ENCODE measurements around the gene PRKD1. TPM values are rescaled to one million over a fixed set of nuclear protein-coding genes. Genes with fewer than 3 reads are reported as not detected.
A peak's percentile ranks its signal among the peaks of the same experiment; 100 is the strongest.
"Not testable (repeated sequence)": the region's sequence is repeated elsewhere in the genome, so short reads cannot be mapped to it uniquely, and the experiment has no call there.

The PRKD1 gene
- total RNA-seq, 1 experiment from 2014 or later: not detected

DNA sequence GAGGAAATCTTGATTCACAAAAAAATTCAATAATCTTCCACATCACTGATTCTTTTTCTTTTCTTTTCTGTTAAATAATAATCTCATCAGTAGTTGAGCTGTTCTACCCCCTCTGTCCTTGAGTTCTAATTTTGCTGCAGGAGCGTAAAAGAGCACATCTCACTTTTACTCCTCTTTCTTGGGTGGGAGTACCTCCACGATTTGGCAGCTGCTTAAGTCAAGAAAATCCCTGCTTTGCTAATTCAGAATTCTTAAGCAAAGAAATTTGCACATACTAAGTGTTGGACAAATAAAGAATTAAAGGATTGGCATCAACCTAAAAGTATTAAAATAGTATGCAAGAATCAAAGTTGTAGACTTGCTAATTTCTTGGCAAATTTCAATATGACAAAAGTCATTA lies 128.8 kb downstream of the PRKD1 start:
- no peak for DNase-seq
- no peak overlapping the region for H2AFZ ChIP-seq (ENCODE audit: low read length)

DNA sequence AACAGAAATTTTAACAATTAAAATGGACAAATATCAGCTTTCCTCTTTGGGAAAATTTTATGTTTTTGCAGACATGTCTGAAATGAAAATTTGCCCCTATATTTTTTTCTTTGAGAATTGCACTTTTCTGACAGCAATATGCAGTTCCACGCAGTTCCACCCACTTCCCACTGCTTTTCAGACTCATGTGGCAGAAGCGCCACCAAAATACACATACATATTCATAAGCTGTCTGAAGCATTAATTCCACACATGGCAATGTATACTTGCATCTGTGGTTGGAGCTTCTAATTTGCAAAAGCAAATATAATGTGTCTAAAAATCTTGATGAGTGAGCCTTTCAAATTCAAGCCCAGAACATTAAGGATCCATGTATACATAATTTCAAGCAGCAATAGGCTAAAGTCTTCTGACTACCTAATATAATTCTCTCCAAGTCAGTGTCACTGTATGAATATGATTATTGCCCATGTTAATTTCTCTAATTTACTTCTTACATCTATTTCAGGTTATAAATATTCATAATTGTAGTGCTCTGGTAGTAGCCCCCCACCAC lies 129.5 kb downstream of the PRKD1 start:
- no peak for DNase-seq
- Histone ChIP-seq H4K20me1 (ENCODE audit: insufficient read depth, low read depth, low read length) (no peaks in the 10 kb centered on the region), H3K27me3 (ENCODE audit: low read length) (no peaks in the 10 kb centered on the region), H3K9ac (ENCODE audit: low read length) (no peak overlapping the region), H3K9me2 (replicated peaks; ENCODE audit: insufficient read depth, low read length) (no peaks in the 10 kb centered on the region), H3K9me3 (ENCODE audit: low read length) (peaks cover 66% of the 10 kb centered on the region), H3K4me1 (ENCODE audit: low read length) (no peaks in the 10 kb centered on the region), H2AFZ (ENCODE audit: low read length) (no peak overlapping the region), H3K36me3 (ENCODE audit: insufficient read depth, low read length) (no peaks in the 10 kb centered on the region), H3K4me2 (ENCODE audit: low read depth, low read length, poor library complexity, severe bottlenecking) (no peak overlapping the region), H3K27ac (ENCODE audit: low read length) (no peak overlapping the region), H3K79me2 (ENCODE audit: low read length) (no peaks in the 10 kb centered on the region), H3K4me3 (ENCODE audit: low read length) (no peak overlapping the region)

More for the DNA sequence above, 128.8 kb downstream of the PRKD1 start:
- no peaks in the 10 kb centered on the region for H3K4me1 ChIP-seq (ENCODE audit: low read length)
- no peaks in the 10 kb centered on the region for H3K9me2 ChIP-seq (replicated peaks; ENCODE audit: insufficient read depth, low read length)
- no peaks in the 10 kb centered on the region for H3K79me2 ChIP-seq (ENCODE audit: low read length)
- peaks cover 66% of the 10 kb centered on the region for H3K9me3 ChIP-seq (ENCODE audit: low read length)
- H3K27me3 ChIP-seq (ENCODE audit: low read length): no peaks in the 10 kb centered on the region
- no peak overlapping the region for H3K4me3 ChIP-seq (ENCODE audit: low read length)
- no peak overlapping the region for H3K27ac ChIP-seq (ENCODE audit: low read length)
- H4K20me1 ChIP-seq (ENCODE audit: insufficient read depth, low read depth, low read length): no peaks in the 10 kb centered on the region
- H3K4me2 ChIP-seq (ENCODE audit: low read depth, low read length, poor library complexity, severe bottlenecking): no peak overlapping the region
- no peak overlapping the region for H3K9ac ChIP-seq (ENCODE audit: low read length)
- H3K36me3 ChIP-seq (ENCODE audit: insufficient read depth, low read length): no peaks in the 10 kb centered on the region

DNA sequence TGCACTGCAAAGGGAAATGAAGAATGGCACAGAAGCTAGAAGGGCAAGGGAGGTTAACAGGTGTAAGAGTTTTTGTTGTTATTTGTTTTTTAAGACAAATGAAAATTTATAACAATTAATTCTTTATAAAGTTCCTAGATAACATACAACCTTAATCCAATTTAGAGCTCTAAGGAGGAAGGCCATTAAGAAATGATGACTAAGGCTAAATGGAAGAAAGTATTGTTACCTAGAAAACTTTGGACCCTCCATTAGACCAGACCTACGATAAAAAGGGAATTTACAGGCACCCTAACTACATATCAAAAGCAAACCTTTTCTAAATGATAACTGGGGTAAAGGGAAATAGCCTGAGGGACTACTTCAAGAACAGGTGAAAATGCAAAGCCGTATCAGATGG lies 130.8 kb downstream of the PRKD1 start:
- Histone ChIP-seq H3K4me2 (ENCODE audit: low read depth, low read length, poor library complexity, severe bottlenecking) (no peak overlapping the region), H3K4me3 (ENCODE audit: low read length) (no peak overlapping the region), H3K36me3 (ENCODE audit: insufficient read depth, low read length) (no peaks in the 10 kb centered on the region), H3K27me3 (ENCODE audit: low read length) (no peaks in the 10 kb centered on the region), H3K79me2 (ENCODE audit: low read length) (no peaks in the 10 kb centered on the region), H3K9ac (ENCODE audit: low read length) (no peak overlapping the region), H3K9me3 (ENCODE audit: low read length) (peaks cover 70% of the 10 kb centered on the region), H2AFZ (ENCODE audit: low read length) (no peak overlapping the region), H3K4me1 (ENCODE audit: low read length) (no peaks in the 10 kb centered on the region), H3K9me2 (replicated peaks; ENCODE audit: insufficient read depth, low read length) (no peaks in the 10 kb centered on the region), H3K27ac (ENCODE audit: low read length) (no peak overlapping the region), H4K20me1 (ENCODE audit: insufficient read depth, low read depth, low read length) (no peaks in the 10 kb centered on the region)
- no peak for DNase-seq

DNA sequence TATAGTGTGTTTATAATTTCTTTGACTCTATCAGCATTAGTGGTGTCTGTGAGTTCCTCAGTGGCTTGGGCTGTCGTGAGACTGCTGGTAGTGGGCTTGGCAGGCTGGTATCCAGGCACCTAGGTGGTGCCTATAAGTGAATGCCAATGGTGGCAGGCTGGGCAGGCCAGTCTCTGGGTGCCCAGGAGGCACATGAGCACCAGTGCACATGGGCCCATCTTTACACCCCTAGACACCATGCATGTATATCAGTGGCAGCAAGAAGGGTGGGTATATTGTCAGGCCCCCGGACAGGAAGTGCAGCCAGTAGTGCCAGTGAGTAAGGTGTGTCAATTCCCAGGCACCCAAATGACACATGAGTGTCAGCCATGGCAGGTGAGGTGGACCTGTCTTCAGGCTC lies 138.2 kb downstream of the PRKD1 start:
- peak; percentile 34 for DNase-seq
- H3K9ac ChIP-seq (ENCODE audit: low read length): no peak overlapping the region
- H4K20me1 ChIP-seq (ENCODE audit: insufficient read depth, low read depth, low read length): no peaks in the 10 kb centered on the region
- no peaks in the 10 kb centered on the region for H3K79me2 ChIP-seq (ENCODE audit: low read length)
- peaks cover 71% of the 10 kb centered on the region for H3K9me3 ChIP-seq (ENCODE audit: low read length)
- H3K4me2 ChIP-seq (ENCODE audit: low read depth, low read length, poor library complexity, severe bottlenecking): no peak overlapping the region
- no peaks in the 10 kb centered on the region for H3K36me3 ChIP-seq (ENCODE audit: insufficient read depth, low read length)
- no peak overlapping the region for H2AFZ ChIP-seq (ENCODE audit: low read length)
- no peaks in the 10 kb centered on the region for H3K9me2 ChIP-seq (replicated peaks; ENCODE audit: insufficient read depth, low read length)
- no peaks in the 10 kb centered on the region for H3K27me3 ChIP-seq (ENCODE audit: low read length)
- H3K4me3 ChIP-seq (ENCODE audit: low read length): no peak overlapping the region; the same call in 1 of the 2 replicates
- no peak overlapping the region for H3K27ac ChIP-seq (ENCODE audit: low read length)
- H3K4me1 ChIP-seq (ENCODE audit: low read length): no peaks in the 10 kb centered on the region

DNA sequence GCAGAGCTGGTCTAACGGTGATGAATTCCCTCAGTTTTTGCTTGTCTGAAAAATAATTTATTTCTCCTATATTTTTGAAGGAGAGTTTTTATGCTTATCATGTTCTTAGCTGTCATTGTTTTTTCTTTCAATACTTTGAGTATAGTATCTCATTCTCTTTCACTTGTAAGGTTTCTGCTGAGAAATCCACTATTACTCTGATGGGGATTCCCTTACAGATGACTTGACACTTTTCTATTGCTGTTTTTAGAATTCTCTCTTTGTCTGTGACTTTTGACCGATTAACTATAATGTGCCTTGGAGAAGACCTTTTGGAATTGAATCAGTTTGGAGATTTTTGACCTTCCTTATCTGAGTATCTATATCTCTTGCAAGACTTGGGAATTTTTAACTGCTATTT lies 139.6 kb downstream of the PRKD1 start:
- Histone ChIP-seq H3K4me1 (ENCODE audit: low read length) (no peaks in the 10 kb centered on the region), H2AFZ (ENCODE audit: low read length) (no peak overlapping the region), H3K4me2 (ENCODE audit: low read depth, low read length, poor library complexity, severe bottlenecking) (no peak overlapping the region)

DNA sequence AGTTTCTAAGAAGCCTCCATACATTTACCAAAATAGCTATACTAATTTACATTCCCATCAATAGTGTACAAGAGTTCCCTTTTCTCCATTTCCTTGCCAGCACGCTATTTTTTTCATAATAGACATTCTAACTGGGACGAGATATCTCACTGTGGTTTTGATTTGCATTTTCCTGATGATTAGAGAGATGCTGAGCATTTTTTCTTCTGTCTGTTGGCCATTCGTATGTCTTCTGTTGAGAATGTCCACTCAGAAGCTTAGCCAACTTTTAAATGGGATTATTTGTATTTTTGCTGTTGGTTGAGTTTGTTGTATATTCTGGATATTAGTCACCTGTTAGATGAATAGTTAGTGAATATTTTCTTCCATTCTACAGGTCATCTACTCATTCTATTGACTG lies 144.1 kb downstream of the PRKD1 start:
- Histone ChIP-seq H2AFZ (ENCODE audit: low read length) (no peak overlapping the region), H3K79me2 (ENCODE audit: low read length) (no peaks in the 10 kb centered on the region), H3K4me1 (ENCODE audit: low read length) (no peaks in the 10 kb centered on the region), H3K4me3 (ENCODE audit: low read length) (no peak overlapping the region), H4K20me1 (ENCODE audit: insufficient read depth, low read depth, low read length) (no peaks in the 10 kb centered on the region), H3K36me3 (ENCODE audit: insufficient read depth, low read length) (no peaks in the 10 kb centered on the region), H3K9me2 (replicated peaks; ENCODE audit: insufficient read depth, low read length) (no peaks in the 10 kb centered on the region), H3K4me2 (ENCODE audit: low read depth, low read length, poor library complexity, severe bottlenecking) (no peak overlapping the region), H3K27ac (ENCODE audit: low read length) (no peak overlapping the region), H3K9me3 (ENCODE audit: low read length) (peaks cover 46% of the 10 kb centered on the region), H3K27me3 (ENCODE audit: low read length) (no peaks in the 10 kb centered on the region), H3K9ac (ENCODE audit: low read length) (no peak overlapping the region)
- DNase-seq: peak; percentile 16

More for the DNA sequence above, 139.6 kb downstream of the PRKD1 start:
- no peak overlapping the region for H3K9ac ChIP-seq (ENCODE audit: low read length)
- H3K27me3 ChIP-seq (ENCODE audit: low read length): no peaks in the 10 kb centered on the region
- DNase-seq: peak; percentile 29
- no peaks in the 10 kb centered on the region for H3K79me2 ChIP-seq (ENCODE audit: low read length)
- H4K20me1 ChIP-seq (ENCODE audit: insufficient read depth, low read depth, low read length): no peaks in the 10 kb centered on the region
- no peak overlapping the region for H3K27ac ChIP-seq (ENCODE audit: low read length)
- H3K4me3 ChIP-seq (ENCODE audit: low read length): no peak overlapping the region
- no peaks in the 10 kb centered on the region for H3K36me3 ChIP-seq (ENCODE audit: insufficient read depth, low read length)
- H3K9me2 ChIP-seq (replicated peaks; ENCODE audit: insufficient read depth, low read length): no peaks in the 10 kb centered on the region
- peaks cover 74% of the 10 kb centered on the region for H3K9me3 ChIP-seq (ENCODE audit: low read length)

DNA sequence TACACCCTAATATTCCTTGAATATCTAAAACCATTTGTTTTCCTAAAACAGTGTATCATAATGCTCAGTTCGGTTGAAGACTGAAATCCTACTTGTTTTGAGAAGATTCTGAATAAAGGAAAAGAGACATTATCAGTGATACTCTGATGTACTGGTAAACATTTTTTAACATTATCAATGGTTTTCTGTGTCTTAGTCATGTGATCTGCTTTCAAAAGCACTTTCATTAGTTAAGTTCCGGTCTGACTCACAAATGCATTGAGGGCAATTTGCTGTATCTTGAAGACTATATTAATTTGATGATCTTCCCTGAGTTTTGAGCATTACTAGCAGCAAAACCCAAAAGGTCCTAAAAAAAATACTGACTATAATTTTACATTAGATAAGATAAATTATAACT lies 145.6 kb downstream of the PRKD1 start:
- no peaks in the 10 kb centered on the region for H3K36me3 ChIP-seq (ENCODE audit: insufficient read depth, low read length)
- peaks cover 35% of the 10 kb centered on the region for H3K9me3 ChIP-seq (ENCODE audit: low read length)
- H3K9ac ChIP-seq (ENCODE audit: low read length): no peak overlapping the region
- no peaks in the 10 kb centered on the region for H3K79me2 ChIP-seq (ENCODE audit: low read length)
- H3K27ac ChIP-seq (ENCODE audit: low read length): no peak overlapping the region
- H3K4me2 ChIP-seq (ENCODE audit: low read depth, low read length, poor library complexity, severe bottlenecking): no peak overlapping the region
- H3K4me3 ChIP-seq (ENCODE audit: low read length): no peak overlapping the region
- no peaks in the 10 kb centered on the region for H3K4me1 ChIP-seq (ENCODE audit: low read length)
- no peaks in the 10 kb centered on the region for H3K9me2 ChIP-seq (replicated peaks; ENCODE audit: insufficient read depth, low read length)
- H3K27me3 ChIP-seq (ENCODE audit: low read length): no peaks in the 10 kb centered on the region
- no peak overlapping the region for H2AFZ ChIP-seq (ENCODE audit: low read length)
- no peaks in the 10 kb centered on the region for H4K20me1 ChIP-seq (ENCODE audit: insufficient read depth, low read depth, low read length)
- no peak for DNase-seq

DNA sequence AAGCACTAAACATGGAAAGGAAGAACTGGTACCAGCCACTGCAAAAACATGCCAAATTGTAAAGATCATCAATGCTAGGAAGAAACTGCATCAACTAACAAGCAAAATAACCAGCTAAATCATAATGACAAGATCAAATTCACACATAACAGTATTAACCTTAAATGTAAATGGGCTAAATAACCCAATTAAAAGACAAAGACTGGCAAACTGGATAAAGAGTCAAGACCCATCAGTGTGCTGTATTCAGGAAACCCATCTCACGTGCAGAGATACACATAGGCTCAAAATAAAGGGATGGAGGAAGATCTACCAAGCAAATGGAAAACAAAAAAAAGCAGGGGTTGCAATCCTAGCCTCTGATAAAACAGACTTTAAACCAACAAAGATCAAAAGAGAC lies 150.5 kb downstream of the PRKD1 start:
- H3K9ac ChIP-seq (ENCODE audit: low read length); H3K9me2 ChIP-seq (replicated peaks; ENCODE audit: insufficient read depth, low read length); H3K27me3 ChIP-seq (ENCODE audit: low read length); H3K36me3 ChIP-seq (ENCODE audit: insufficient read depth, low read length); DNase-seq; H3K79me2 ChIP-seq (ENCODE audit: low read length); H3K4me3 ChIP-seq (ENCODE audit: low read length); H2AFZ ChIP-seq (ENCODE audit: low read length); H3K27ac ChIP-seq (ENCODE audit: low read length); H3K4me2 ChIP-seq (ENCODE audit: low read depth, low read length, poor library complexity, severe bottlenecking); H3K4me1 ChIP-seq (ENCODE audit: low read length); H4K20me1 ChIP-seq (ENCODE audit: insufficient read depth, low read depth, low read length): not testable (repeated sequence)
- peaks cover 21% of the 10 kb centered on the region for H3K9me3 ChIP-seq (ENCODE audit: low read length)

DNA sequence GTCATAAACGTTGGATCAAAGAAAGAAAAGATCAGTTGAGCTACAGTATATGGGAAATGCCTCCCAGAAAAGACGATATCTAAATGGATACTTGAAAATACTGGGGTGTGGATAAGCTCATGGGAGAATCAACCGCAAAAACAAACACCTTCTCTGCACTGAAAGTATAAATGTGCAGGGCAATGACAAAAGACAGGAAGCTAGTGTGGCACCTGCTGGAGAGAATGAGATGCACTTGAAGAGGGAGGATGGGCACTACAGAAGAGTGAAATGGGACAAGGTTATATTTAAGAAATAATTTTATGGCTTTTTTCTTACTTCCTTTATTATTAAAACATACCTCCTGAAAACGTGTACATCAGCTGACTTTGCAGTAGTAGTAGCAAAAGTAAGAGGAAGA lies 153.7 kb downstream of the PRKD1 start:
- Histone ChIP-seq H3K36me3 (ENCODE audit: insufficient read depth, low read length) (no peaks in the 10 kb centered on the region), H3K79me2 (ENCODE audit: low read length) (no peaks in the 10 kb centered on the region), H3K4me3 (ENCODE audit: low read length) (no peak overlapping the region), H3K27me3 (ENCODE audit: low read length) (no peaks in the 10 kb centered on the region), H4K20me1 (ENCODE audit: insufficient read depth, low read depth, low read length) (no peaks in the 10 kb centered on the region), H2AFZ (ENCODE audit: low read length) (no peak overlapping the region), H3K4me1 (ENCODE audit: low read length) (no peaks in the 10 kb centered on the region), H3K27ac (ENCODE audit: low read length) (no peak overlapping the region), H3K9ac (ENCODE audit: low read length) (no peak overlapping the region), H3K4me2 (ENCODE audit: low read depth, low read length, poor library complexity, severe bottlenecking) (no peak overlapping the region), H3K9me3 (ENCODE audit: low read length) (peaks cover 42% of the 10 kb centered on the region), H3K9me2 (replicated peaks; ENCODE audit: insufficient read depth, low read length) (no peaks in the 10 kb centered on the region)
- DNase-seq: no peak
